IMR-90 (cell line): Measurements from ENCODE around the gene KLF11. TPM values are rescaled to one million over a fixed set of nuclear protein-coding genes. Genes with fewer than 3 reads are reported as not detected.

Source experiments
- ATAC-seq: fragments of 200-7000 bp; cut with Tn5 transposase; 2 replicates; pipeline ENCODE4 v1.9.1; 2020; ENCODE audit warnings: low read depth, mild to moderate bottlenecking, moderate library complexity
- BruUV-seq: library from RNA; stranded (reverse); fragments of 400-500 nt; replicated peaks from 2 replicates; lab custom pipeline; 2021; lab: Mats Ljungman, UMichigan
- CTCF ChIA-PET: fragments of 300-600 bp; formaldehyde crosslinking; extraction: SDS; loops from one replicate; lab custom pipeline; 2021; ENCODE audit warnings: antibody characterized with exemption; lab: Yijun Ruan, JAX
- POLR2A ChIA-PET: fragments of 300-600 bp; sonication (Branson Sonifier 250); formaldehyde crosslinking; loops from one replicate; lab custom pipeline; 2022; ENCODE audit warnings: antibody characterized with exemption; ENCODE audit not compliant: unreplicated experiment; lab: Charles Lee
- DNase-seq: peaks from one replicate; pipeline ENCODE4 v3.0.0; 2013
- H2AFZ ChIP-seq: replicated peaks from 2 replicates; pipeline ENCODE3; 2013; ENCODE audit warnings: low read length, mild to moderate bottlenecking; ENCODE audit not compliant: poor library complexity
- H2AK5ac ChIP-seq: 2 replicates; pipeline ENCODE4 v1.6.1; 2013; ENCODE audit warnings: low read depth, low read length, inconsistent platforms
- H2AK9ac ChIP-seq: replicated peaks from 2 replicates; pipeline ENCODE3; 2013; ENCODE audit warnings: mild to moderate bottlenecking, low read depth, low read length, moderate library complexity; ENCODE audit not compliant: poor library complexity
- H2BK120ac ChIP-seq: 2 replicates; pipeline ENCODE4 v1.6.1; 2013; ENCODE audit warnings: low read depth, low read length, inconsistent platforms
- H2BK15ac ChIP-seq: 3 replicates; pipeline ENCODE4 v1.6.1; 2013; ENCODE audit warnings: low read depth, low read length, inconsistent platforms
- H2BK20ac ChIP-seq: 2 replicates; pipeline ENCODE4 v1.6.1; 2013; ENCODE audit warnings: low read depth, mild to moderate bottlenecking, inconsistent platforms, low read length, moderate library complexity
- H2BK5ac ChIP-seq: 2 replicates; pipeline ENCODE4 v1.6.1; 2013; ENCODE audit warnings: mild to moderate bottlenecking, low read depth, low read length, inconsistent platforms; ENCODE audit not compliant: poor library complexity, severe bottlenecking
- H3K14ac ChIP-seq: replicated peaks from 2 replicates; pipeline ENCODE4 v1.6.1; 2013; ENCODE audit warnings: low read depth, low read length, inconsistent platforms
- H3K18ac ChIP-seq: 2 replicates; pipeline ENCODE4 v1.6.1; 2013; ENCODE audit warnings: low read depth, low read length, control low read depth
- H3K23ac ChIP-seq: 2 replicates; pipeline ENCODE4 v1.6.1; 2013; ENCODE audit warnings: low read depth, low read length, inconsistent platforms
- H3K27ac ChIP-seq: 2 replicates; pipeline ENCODE4 v1.5.1; 2013; ENCODE audit warnings: mild to moderate bottlenecking, control low read depth, low read length; ENCODE audit not compliant: insufficient read depth
- H3K27me3 ChIP-seq: 2 replicates; pipeline ENCODE4 v1.6.1; 2013; ENCODE audit warnings: low read length; ENCODE audit not compliant: control insufficient read depth, insufficient read depth
- H3K36me3 ChIP-seq: 2 replicates; pipeline ENCODE4 v1.6.1; 2013; ENCODE audit warnings: low read length, mixed read lengths; ENCODE audit not compliant: control insufficient read depth, insufficient read depth
- H3K4ac ChIP-seq: 2 replicates; pipeline ENCODE4 v1.6.1; 2013; ENCODE audit warnings: low read depth, low read length, inconsistent platforms
- H3K4me1 ChIP-seq: 2 replicates; pipeline ENCODE4 v1.6.1; 2013; ENCODE audit warnings: low read length, mixed read lengths; ENCODE audit not compliant: control insufficient read depth, insufficient read depth
- H3K4me2 ChIP-seq: 2 replicates; pipeline ENCODE4 v1.6.1; 2013; ENCODE audit warnings: low read depth, mild to moderate bottlenecking, control low read depth, low read length, moderate library complexity
- H3K4me3 ChIP-seq: 2 replicates; pipeline ENCODE4 v1.5.1; 2013; ENCODE audit warnings: low read depth, mild to moderate bottlenecking, control low read depth, low read length, moderate library complexity; ENCODE audit not compliant: insufficient read depth
- H3K56ac ChIP-seq: 2 replicates; pipeline ENCODE4 v1.6.1; 2013; ENCODE audit warnings: low read length, inconsistent platforms; ENCODE audit not compliant: insufficient read depth; ENCODE audit errors: extremely low read depth
- H3K79me1 ChIP-seq, 2 experiments: 2 replicates each; pipeline ENCODE4 v1.6.1; 2013; ENCODE audit warnings: low read length in 2 of 2, inconsistent platforms in 1 of 2, low read depth in 1 of 2
- H3K9ac ChIP-seq: 2 replicates; pipeline ENCODE4 v1.6.1; 2013; ENCODE audit warnings: low read depth, low read length, control low read depth
- H3K9me1 ChIP-seq: 2 replicates; pipeline ENCODE4 v1.6.1; 2013; ENCODE audit warnings: low read length, inconsistent platforms; ENCODE audit not compliant: insufficient read depth
- H3K9me3 ChIP-seq: 2 replicates; pipeline ENCODE4 v1.6.1; 2013; ENCODE audit warnings: low read length; ENCODE audit not compliant: control insufficient read depth, insufficient read depth
- H4K20me1 ChIP-seq: 2 replicates; pipeline ENCODE4 v1.6.1; 2013; ENCODE audit warnings: low read length, inconsistent platforms; ENCODE audit not compliant: insufficient read depth
- H4K5ac ChIP-seq: 2 replicates; pipeline ENCODE4 v1.6.1; 2013; ENCODE audit warnings: mild to moderate bottlenecking, low read depth, low read length, control low read depth
- H4K8ac ChIP-seq, 2 experiments: 2 replicates each; pipeline ENCODE4 v1.6.1; 2013; ENCODE audit warnings: low read depth in 2 of 2, low read length in 2 of 2, control low read depth in 1 of 2, inconsistent platforms in 1 of 2
- H4K91ac ChIP-seq: 2 replicates; pipeline ENCODE4 v1.6.1; 2013; ENCODE audit warnings: low read depth, low read length, inconsistent platforms; ENCODE audit not compliant: insufficient read depth
- BHLHE40 ChIP-seq: fragments of 150-350 bp; IDR thresholded peaks from 2 replicates; pipeline ENCODE4 v1.6.1; 2016; ENCODE audit warnings: mild to moderate bottlenecking, low read depth, low read length
- MAFK ChIP-seq: IDR thresholded peaks from 2 replicates; pipeline ENCODE4 v1.6.1; 2012; ENCODE audit warnings: low read depth, low read length, improper control_type of control experiment
- MXI1 ChIP-seq: IDR thresholded peaks from 2 replicates; pipeline ENCODE4 v1.6.1; 2012; ENCODE audit warnings: low read depth, mild to moderate bottlenecking, low read length, moderate library complexity, borderline replicate concordance
- RAD21 ChIP-seq: IDR thresholded peaks from 2 replicates; pipeline ENCODE4 v1.6.1; 2012; ENCODE audit warnings: low read length, improper control_type of control experiment
- RCOR1 ChIP-seq: IDR thresholded peaks from 2 replicates; pipeline ENCODE4 v1.6.1; 2012; ENCODE audit warnings: mild to moderate bottlenecking, low read length, improper control_type of control experiment; ENCODE audit not compliant: insufficient replicate concordance
- SMC3 ChIP-seq: fragments of 150-350 bp; IDR thresholded peaks from 2 replicates; pipeline ENCODE4 v1.6.1; 2016; ENCODE audit warnings: low read depth, mild to moderate bottlenecking, antibody characterized with exemption, low read length, moderate library complexity
- WGBS, 2 experiments: methylation state at CpG; one replicate each; pipeline versions ENCODE4 v1.1.5 to v1.1.7; 2013; ENCODE audit warnings: missing lambda C conversion rate in 2 of 2; ENCODE audit not compliant: insufficient read length in 1 of 2; ENCODE audit errors: extremely low coverage in 2 of 2; 5-methylcytosine and 5-hydroxymethylcytosine counted together
- dilution Hi-C: fragments of 300-500 bp; cut with HindIII; formaldehyde crosslinking; loops from one replicate; pipeline ENCODE4 v1.14.3; 2018; ENCODE audit warnings: low sequenced_read_pairs; ENCODE audit not compliant: unreplicated experiment
- in situ Hi-C: fragments of 300-500 bp; cut with MboI; formaldehyde crosslinking; loops from 3 replicates; pipeline ENCODE4 v1.14.3; 2019; ENCODE audit warnings: low sequenced_read_pairs, inconsistent platforms, mixed read lengths
- intact Hi-C: fragments of 100-400 bp; cut with micrococcal nuclease; formaldehyde crosslinking; loops from 2 replicates; pipeline ENCODE4 v1.10.0; 2022
- polyA plus RNA-seq, 3 experiments: library from polyadenylated mRNA; depleted of rRNA; stranded (reverse); fragments of >200 nt; gene quantifications; 2 replicates each; pipeline ENCODE4 v1.2.3, GENCODE V29; 2012; ENCODE audit warnings: low replicate concordance in 1 of 3
- total RNA-seq: library from RNA; depleted of rRNA; stranded (reverse); fragments of >200 nt; gene quantifications from 2 replicates; pipeline ENCODE4 v1.2.3, GENCODE V29; 2012
- TF ChIP-seq, protein P1 (sequence below): fragments of 150-350 bp; IDR thresholded peaks from 2 replicates; pipeline ENCODE4 v1.6.1; 2016; ENCODE audit warnings: low read depth, mild to moderate bottlenecking, low read length, moderate library complexity, borderline replicate concordance

The KLF11 gene
- total and polyA plus RNA-seq, 2 of the 4 experiments (the other 2 are of a cell fraction): 2.0 to 2.4 TPM

DNA sequence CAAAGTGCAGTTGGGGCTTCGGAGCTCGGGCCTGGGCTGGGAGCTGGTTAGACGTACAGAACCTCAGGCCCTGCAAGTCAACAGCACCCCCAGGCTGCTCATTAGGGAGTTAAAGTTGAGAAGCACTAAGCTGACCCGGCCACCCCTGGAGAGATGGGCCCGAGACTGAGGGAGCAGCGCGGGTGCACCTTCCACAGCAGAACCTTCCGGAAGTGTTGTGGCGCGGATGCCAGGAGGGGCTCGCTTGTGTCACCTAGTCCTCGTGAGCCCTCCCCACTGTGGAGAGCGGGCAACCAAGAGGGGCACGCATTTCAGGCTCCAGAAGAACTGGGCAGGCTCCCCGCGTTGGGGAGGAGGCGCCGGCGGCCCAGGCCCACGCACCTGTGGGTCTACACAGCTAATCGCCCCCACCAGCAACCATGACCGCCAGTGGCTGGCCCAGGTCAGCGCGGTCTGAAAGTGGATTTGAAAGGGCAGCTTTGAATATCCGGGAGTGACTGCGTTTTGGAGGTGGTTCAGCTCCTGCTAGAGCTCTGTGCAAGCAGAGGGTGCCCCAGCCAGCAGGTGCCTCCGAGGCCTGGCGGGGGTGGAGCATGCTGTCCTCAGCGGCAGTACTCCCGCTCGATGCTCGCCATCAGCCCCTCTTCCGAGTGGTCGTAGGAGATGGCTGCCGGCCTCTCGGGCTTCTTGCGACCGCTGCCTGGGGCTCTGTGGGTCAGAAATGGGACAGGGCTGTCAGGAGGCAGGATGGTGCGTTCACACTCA, 15.1 kb downstream of the KLF11 start:
- in situ Hi-C loops: no loop called here
- dilution Hi-C loops: no loop called here
- H3K79me1 ChIP-seq: no peaks in the 10 kb centered on the region

More for the DNA sequence above, 15.1 kb downstream of the KLF11 start:
- no peak overlapping the region for H4K91ac ChIP-seq
- H3K27ac ChIP-seq: no peak overlapping the region
- H2AFZ ChIP-seq: peak overlapping the region; percentile 94
- H4K8ac ChIP-seq: no peak overlapping the region
- H3K36me3 ChIP-seq: no peaks in the 10 kb centered on the region
- BruUV-seq: no TSS peak
- no peak overlapping the region for H3K56ac ChIP-seq
- no peak overlapping the region for H3K4me2 ChIP-seq
- no peak overlapping the region for H3K23ac ChIP-seq
- H3K27me3 ChIP-seq: peaks cover 2% of the 10 kb centered on the region; the same call in 1 of the 2 replicates
- no peak overlapping the region for H2AK9ac ChIP-seq
- no peak overlapping the region for H3K9ac ChIP-seq
- H3K4ac ChIP-seq: peak overlapping the region; percentile 68; the same call in 1 of the 2 replicates
- POLR2A ChIA-PET: no interaction called here
- 0 out of 2 replicates have a peak overlapping the region, but pooled peaks have one; percentile 12 for H2AK5ac ChIP-seq
- no peak overlapping the region for H2BK15ac ChIP-seq
- CTCF ChIA-PET: interaction anchor here (2.7 kb wide), 1 partner anchor 377 kb away, joined by 11 read pairs; no protein-coding TSS in a partner anchor
- ATAC-seq: no peak
- no peak overlapping the region for H4K5ac ChIP-seq
- WGBS, 2 experiments: 100% methylated on average over 4 of the region's 39 CpGs; no CpG with 5 or more reads in 1 of the 2 experiments
- no peak for TF ChIP-seq MAFK
- TF ChIP-seq SMC3: no peak
- TF ChIP-seq RCOR1: no peak
- TF ChIP-seq, protein P1, sequence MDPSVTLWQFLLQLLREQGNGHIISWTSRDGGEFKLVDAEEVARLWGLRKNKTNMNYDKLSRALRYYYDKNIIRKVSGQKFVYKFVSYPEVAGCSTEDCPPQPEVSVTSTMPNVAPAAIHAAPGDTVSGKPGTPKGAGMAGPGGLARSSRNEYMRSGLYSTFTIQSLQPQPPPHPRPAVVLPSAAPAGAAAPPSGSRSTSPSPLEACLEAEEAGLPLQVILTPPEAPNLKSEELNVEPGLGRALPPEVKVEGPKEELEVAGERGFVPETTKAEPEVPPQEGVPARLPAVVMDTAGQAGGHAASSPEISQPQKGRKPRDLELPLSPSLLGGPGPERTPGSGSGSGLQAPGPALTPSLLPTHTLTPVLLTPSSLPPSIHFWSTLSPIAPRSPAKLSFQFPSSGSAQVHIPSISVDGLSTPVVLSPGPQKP: no peak
- TF ChIP-seq RAD21: no peak
- no peak for TF ChIP-seq BHLHE40
- TF ChIP-seq MXI1: no peak
- no peak overlapping the region for H2BK120ac ChIP-seq
- peaks cover 3% of the 10 kb centered on the region; the same call in 1 of the 2 replicates for H3K9me1 ChIP-seq
- H2BK20ac ChIP-seq: no peak overlapping the region
- no peaks in the 10 kb centered on the region for H3K9me3 ChIP-seq
- no peak overlapping the region for H3K18ac ChIP-seq
- H3K4me1 ChIP-seq: peaks cover 14% of the 10 kb centered on the region; the same call in 1 of the 2 replicates
- no peak overlapping the region for H3K14ac ChIP-seq
- intact Hi-C loops: no loop called here
- DNase-seq: no peak
- H2BK5ac ChIP-seq: no peak overlapping the region
- H3K4me3 ChIP-seq: no peak overlapping the region
- H4K20me1 ChIP-seq: no peaks in the 10 kb centered on the region; the same call in 1 of the 2 replicates
